Astrocyte (in vitro differentiated cells and primary cell): ENCODE data around the gene BICC1. TPM values are rescaled to one million over a fixed set of nuclear protein-coding genes. Genes with fewer than 3 reads are reported as not detected.
A peak's percentile ranks its signal among the peaks of the same experiment; 100 is the strongest.

Experiments used
- DNase-seq: peaks from one replicate; pipeline ENCODE4 v3.0.0-alpha.2; 2010; ENCODE audit warnings: low read depth
- FAIRE-seq: peaks from 2 replicates; lab custom pipeline; 2011; peaks lifted over from hg19 to GRCh38; lab: Jason Lieb, UNC
- H2AFZ ChIP-seq: 2 replicates; pipeline ENCODE4 v1.6.0; 2012; ENCODE audit warnings: low read depth, low read length, inconsistent platforms
- H3K27ac ChIP-seq: 2 replicates; pipeline ENCODE4 v1.5.1; 2011; ENCODE audit warnings: low read depth, low read length, inconsistent platforms
- H3K27me3 ChIP-seq: 2 replicates; pipeline ENCODE4 v1.6.0; 2011; ENCODE audit warnings: low read length, inconsistent platforms; ENCODE audit not compliant: insufficient read depth
- H3K36me3 ChIP-seq: 2 replicates; pipeline ENCODE4 v1.5.1; 2011; ENCODE audit warnings: low read length, inconsistent platforms; ENCODE audit not compliant: insufficient read depth
- H3K4me1 ChIP-seq: 2 replicates; pipeline ENCODE4 v1.5.1; 2011; ENCODE audit warnings: low read length, inconsistent platforms; ENCODE audit not compliant: insufficient read depth
- H3K4me2 ChIP-seq: 2 replicates; pipeline ENCODE4 v1.6.0; 2012; ENCODE audit warnings: low read length, inconsistent platforms
- H3K4me3 ChIP-seq: 2 replicates; pipeline ENCODE4 v1.5.1; 2011; ENCODE audit warnings: low read depth, mild to moderate bottlenecking, low read length, inconsistent platforms; ENCODE audit not compliant: insufficient read depth
- H3K79me2 ChIP-seq: 2 replicates; pipeline ENCODE4 v1.6.0; 2012; ENCODE audit warnings: mild to moderate bottlenecking, low read length, inconsistent platforms; ENCODE audit not compliant: insufficient read depth
- H3K9ac ChIP-seq: 2 replicates; pipeline ENCODE4 v1.6.0; 2012; ENCODE audit warnings: mild to moderate bottlenecking, low read length, inconsistent platforms
- H3K9me3 ChIP-seq: 2 replicates; pipeline ENCODE4 v1.5.1; 2012; ENCODE audit warnings: low read depth, mild to moderate bottlenecking, low read length, inconsistent platforms; ENCODE audit not compliant: insufficient read depth
- H4K20me1 ChIP-seq: 2 replicates; pipeline ENCODE4 v1.6.0; 2012; ENCODE audit warnings: low read length, inconsistent platforms; ENCODE audit not compliant: insufficient read depth
- H3K27ac Mint-ChIP-seq: one replicate; pipeline ENCODE4 v1.8.0; 2021; ENCODE audit warnings: mild to moderate bottlenecking, mixed read lengths; ENCODE audit not compliant: unreplicated experiment
- H3K27me3 Mint-ChIP-seq: one replicate; pipeline ENCODE4 v1.8.0; 2021; ENCODE audit warnings: low read depth, mixed read lengths; ENCODE audit not compliant: unreplicated experiment
- H3K36me3 Mint-ChIP-seq: one replicate; pipeline ENCODE4 v1.8.0; 2021; ENCODE audit warnings: low read depth, mixed read lengths; ENCODE audit not compliant: unreplicated experiment
- H3K4me1 Mint-ChIP-seq: one replicate; pipeline ENCODE4 v1.8.0; 2021; ENCODE audit warnings: low read depth, mixed read lengths; ENCODE audit not compliant: unreplicated experiment
- H3K4me3 Mint-ChIP-seq: one replicate; pipeline ENCODE4 v1.8.0; 2021; ENCODE audit warnings: mild to moderate bottlenecking, moderate library complexity, mixed read lengths; ENCODE audit not compliant: unreplicated experiment
- H3K9me3 Mint-ChIP-seq: one replicate; pipeline ENCODE4 v1.8.0; 2021; ENCODE audit warnings: mild to moderate bottlenecking, mixed read lengths; ENCODE audit not compliant: unreplicated experiment
- CTCF ChIP-seq: IDR thresholded peaks from 2 replicates; pipeline ENCODE4 v1.5.1; 2011; ENCODE audit warnings: low read depth, mild to moderate bottlenecking, inconsistent platforms, low read length, moderate library complexity; ENCODE audit not compliant: insufficient read depth
- EZH2 ChIP-seq: IDR thresholded peaks from 2 replicates; pipeline ENCODE4 v1.6.1; 2012; ENCODE audit warnings: mild to moderate bottlenecking, low read length, inconsistent platforms; ENCODE audit not compliant: insufficient read depth
- total RNA-seq: library from RNA; stranded (reverse); gene quantifications from 2 replicates; pipeline ENCODE4 v1.2.1, GENCODE V29; 2021

BICC1 gene
- total RNA-seq, 1 donor from 2014 or later, result 23.0 TPM

GRCh38 chr10:58672845-58673244 lies 160.2 kb downstream of the BICC1 start:
- Histone ChIP-seq H4K20me1 (peaks cover 16% of the 10 kb centered on the region), H3K9ac (no peak overlapping the region), H3K27ac (no peak overlapping the region), H3K4me1 (peaks cover 17% of the 10 kb centered on the region), H3K27me3 (no peaks in the 10 kb centered on the region), H3K79me2 (peaks cover 53% of the 10 kb centered on the region), H3K36me3 (no peaks in the 10 kb centered on the region), H3K4me2 (no peak overlapping the region), H3K9me3 (no peaks in the 10 kb centered on the region), H2AFZ (no peak overlapping the region), H3K4me3 (no peak overlapping the region)
- H3K9me3 Mint-ChIP-seq, result peaks cover under 1% of the 10 kb centered on the region
- no peak for TF ChIP-seq EZH2
- TF ChIP-seq CTCF, result no peak
- no peaks in the 10 kb centered on the region for H3K27me3 Mint-ChIP-seq
- H3K4me1 Mint-ChIP-seq, result peaks cover 11% of the 10 kb centered on the region
- H3K27ac Mint-ChIP-seq, result no peak overlapping the region
- peaks cover 3% of the 10 kb centered on the region for H3K36me3 Mint-ChIP-seq
- FAIRE-seq (no peak), DNase-seq (no peak)
- no peak overlapping the region for H3K4me3 Mint-ChIP-seq

- Histone ChIP-seq H3K4me3 (no peak overlapping the region), H3K27ac (peak overlapping the region; percentile 35), H3K4me2 (peak overlapping the region; percentile 40), H3K36me3 (no peaks in the 10 kb centered on the region), H2AFZ (no peak overlapping the region), H4K20me1 (peaks cover 16% of the 10 kb centered on the region), H3K4me1 (peaks cover 17% of the 10 kb centered on the region), H3K9me3 (no peaks in the 10 kb centered on the region), H3K27me3 (no peaks in the 10 kb centered on the region), H3K79me2 (peaks cover 44% of the 10 kb centered on the region), H3K9ac (peak overlapping the region; percentile 24)
- Mint-ChIP-seq H3K4me1 (peaks cover 11% of the 10 kb centered on the region), H3K4me3 (no peak overlapping the region), H3K27me3 (no peaks in the 10 kb centered on the region), H3K9me3 (peaks cover 7% of the 10 kb centered on the region), H3K27ac (no peak overlapping the region), H3K36me3 (peaks cover 3% of the 10 kb centered on the region)
- DNase-seq, result peak; percentile 76
- no peak for TF ChIP-seq EZH2
- no peak for TF ChIP-seq CTCF
- FAIRE-seq, result no peak
Observed at GRCh38 chr10:58674251-58674650, 161.6 kb downstream of the BICC1 start.

DNA sequence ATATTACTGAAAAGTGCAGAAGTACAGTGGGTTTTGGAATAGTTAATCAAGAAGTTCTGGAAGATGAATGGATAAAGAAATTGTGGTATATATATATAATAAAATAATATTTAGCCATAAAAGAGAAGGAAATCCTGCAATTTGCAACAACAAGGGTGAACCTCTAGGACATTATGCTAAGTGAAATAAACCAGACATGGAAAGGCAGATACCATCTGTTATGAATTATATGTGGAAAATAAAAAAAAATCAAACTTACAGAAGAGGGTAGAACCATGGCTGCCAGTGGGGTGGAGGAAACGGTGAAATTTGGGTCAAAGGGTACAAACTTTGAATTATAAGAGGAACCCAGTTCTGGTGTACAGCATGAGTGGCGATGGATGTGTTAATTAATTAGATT lies 162.6 kb downstream of the BICC1 start:
- DNase-seq (no peak), FAIRE-seq (no peak)
- Mint-ChIP-seq H3K27me3 (no peaks in the 10 kb centered on the region), H3K36me3 (peaks cover 3% of the 10 kb centered on the region), H3K27ac (no peak overlapping the region), H3K9me3 (peaks cover 7% of the 10 kb centered on the region), H3K4me3 (no peak overlapping the region), H3K4me1 (peaks cover 11% of the 10 kb centered on the region)
- TF ChIP-seq EZH2 (no peak), CTCF (no peak)
- no peak overlapping the region for H3K4me2 ChIP-seq
- H3K4me1 ChIP-seq, result peaks cover 17% of the 10 kb centered on the region
- H3K4me3 ChIP-seq, result no peak overlapping the region
- H2AFZ ChIP-seq, result no peak overlapping the region
- H4K20me1 ChIP-seq, result peaks cover 16% of the 10 kb centered on the region
- H3K79me2 ChIP-seq, result peaks cover 42% of the 10 kb centered on the region
- no peaks in the 10 kb centered on the region for H3K36me3 ChIP-seq
- no peaks in the 10 kb centered on the region for H3K27me3 ChIP-seq
- H3K9ac ChIP-seq, result no peak overlapping the region
- H3K27ac ChIP-seq, result no peak overlapping the region
- no peaks in the 10 kb centered on the region for H3K9me3 ChIP-seq
